Naive thymus-derived CD4-positive, alpha-beta T cell (primary cell): ENCODE data around the gene PIGH. TPM values are rescaled to one million over a fixed set of nuclear protein-coding genes. Genes with fewer than 3 reads are reported as not detected.
"Not testable (repeated sequence)": the region's sequence is repeated elsewhere in the genome, so short reads cannot be mapped to it uniquely, and the experiment has no call there.

Experiments
- ATAC-seq: fragments of 150-1000 bp; cut with Tn5 transposase; 2 replicates; pipeline ENCODE4 v1.10.0; 2021; ENCODE audit warnings: mild to moderate bottlenecking, moderate library complexity
- CTCF ChIA-PET: fragments of 350-600 bp; sonication (Branson Sonifier 250); formaldehyde crosslinking; loops from one replicate; lab custom pipeline; 2021; ENCODE audit warnings: antibody characterized with exemption; lab: Charles Lee
- POLR2A ChIA-PET: fragments of 350-600 bp; sonication (Branson Sonifier 250); formaldehyde crosslinking; loops from one replicate; lab custom pipeline; 2021; ENCODE audit warnings: antibody characterized with exemption, inconsistent platforms; lab: Charles Lee
- DNase-seq, 9 donors: peaks; one replicate each; pipeline versions ENCODE4 v3.0.0 to v3.0.0-alpha.2; 2020 to 2022; ENCODE audit warnings: mixed read lengths in 1 of 9
- H3K27ac ChIP-seq: one replicate; pipeline ENCODE4 v1.7.0; 2013; ENCODE audit warnings: mild to moderate bottlenecking, low read depth, low read length, moderate library complexity
- H3K27me3 ChIP-seq, 2 donors: one replicate each; pipeline ENCODE4 v1.7.0; 2013; ENCODE audit warnings: low read length in 2 of 2, mild to moderate bottlenecking in 2 of 2, moderate library complexity in 2 of 2; ENCODE audit not compliant: control insufficient read depth in 2 of 2, insufficient read depth in 2 of 2
- H3K36me3 ChIP-seq, 3 experiments: 1 replicate in 2 of 3; 2 replicates in 1 of 3; pipeline ENCODE4 v1.7.0; 2013; ENCODE audit warnings: low read length in 3 of 3, mild to moderate bottlenecking in 3 of 3, moderate library complexity in 1 of 3; ENCODE audit not compliant: insufficient read depth in 3 of 3, control insufficient read depth in 2 of 3
- H3K4me1 ChIP-seq, 2 donors: one replicate each; pipeline ENCODE4 v1.7.0; 2013; ENCODE audit warnings: low read length in 2 of 2, mild to moderate bottlenecking in 2 of 2, moderate library complexity in 1 of 2; ENCODE audit not compliant: control insufficient read depth in 2 of 2, insufficient read depth in 2 of 2
- H3K4me3 ChIP-seq: 2 replicates; pipeline ENCODE4 v1.7.0; 2013; ENCODE audit warnings: mild to moderate bottlenecking, low read length
- H3K9me3 ChIP-seq, 3 experiments: 1 replicate in 2 of 3; 2 replicates in 1 of 3; pipeline ENCODE4 v1.7.0; 2013; ENCODE audit warnings: low read length in 3 of 3; ENCODE audit not compliant: control insufficient read depth in 2 of 3
- H3K27ac Mint-ChIP-seq, 9 donors: one replicate each; pipeline ENCODE4 v1.8.0; 2020 to 2022; ENCODE audit warnings: mixed read lengths in 9 of 9, mild to moderate bottlenecking in 8 of 9, moderate library complexity in 5 of 9, inconsistent platforms in 2 of 9
- H3K27me3 Mint-ChIP-seq, 5 donors: one replicate each; pipeline ENCODE4 v1.8.0; 2021 to 2022; ENCODE audit warnings: mixed read lengths in 5 of 5, mild to moderate bottlenecking in 1 of 5
- H3K36me3 Mint-ChIP-seq, 5 donors: one replicate each; pipeline ENCODE4 v1.8.0; 2020 to 2022; ENCODE audit warnings: mixed read lengths in 5 of 5, mild to moderate bottlenecking in 3 of 5, inconsistent platforms in 1 of 5
- H3K4me1 Mint-ChIP-seq, 7 donors: one replicate each; pipeline ENCODE4 v1.8.0; 2020 to 2022; ENCODE audit warnings: mixed read lengths in 7 of 7, mild to moderate bottlenecking in 3 of 7, inconsistent platforms in 1 of 7
- H3K4me3 Mint-ChIP-seq, 10 donors: one replicate each; pipeline ENCODE4 v1.8.0; 2020 to 2022; ENCODE audit warnings: mild to moderate bottlenecking in 10 of 10, mixed read lengths in 10 of 10, moderate library complexity in 6 of 10, inconsistent platforms in 2 of 10
- H3K9me3 Mint-ChIP-seq, 11 donors: one replicate each; pipeline ENCODE4 v1.8.0; 2020 to 2022; ENCODE audit warnings: mixed read lengths in 11 of 11, mild to moderate bottlenecking in 4 of 11, inconsistent platforms in 1 of 11, moderate library complexity in 1 of 11
- intact Hi-C, 2 donors: fragments of 100-400 bp; cut with micrococcal nuclease; formaldehyde crosslinking; loops; one replicate each; pipeline ENCODE4 v1.15.1; 2023
- polyA plus RNA-seq, 2 donors: library from polyadenylated mRNA; unstranded; fragments of 300-500 nt; fragmentation: Illumina TruSeq; gene quantifications; one replicate each; pipeline ENCODE4 v1.2.3, GENCODE V29; 2021
- total RNA-seq, 6 experiments: library from RNA in 5 of 6; stranded (reverse) in 5 of 6; gene quantifications; 1 replicate in 5 of 6; 2 replicates in 1 of 6; pipeline ENCODE4 v1.2.3 and lab custom pipeline; 2021 to 2026

Gene PIGH
- total and polyA plus RNA-seq, 7 experiments from 2014 or later, result 14.3 to 42.1 (median 33.0) TPM

DNA sequence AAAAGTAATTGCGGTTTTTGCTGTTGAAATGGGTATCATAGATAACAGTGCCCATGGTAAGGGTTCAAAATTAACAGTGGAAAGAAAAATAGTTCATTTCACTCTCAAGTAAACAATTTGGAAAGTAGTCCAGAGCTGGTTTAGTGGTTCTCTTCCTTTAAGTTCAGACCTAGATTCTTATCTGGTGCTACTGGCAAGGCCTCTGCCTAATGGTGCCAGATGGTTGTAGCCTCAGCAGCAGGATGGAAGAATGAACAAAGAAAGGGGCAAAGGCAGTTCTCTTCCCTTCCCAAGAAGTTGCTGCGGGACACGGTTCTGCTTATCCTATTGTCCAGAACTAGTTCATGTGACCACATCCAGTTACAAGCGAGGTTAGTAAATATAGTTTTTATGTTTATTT, 30.1 kb upstream of the PIGH start:
- peaks cover 0 to 25% (median 8%) of the 10 kb centered on the region in 5 donors for H3K36me3 Mint-ChIP-seq
- CTCF ChIA-PET, result no interaction called here
- Histone ChIP-seq H3K9me3 (no peaks in the 10 kb centered on the region), H3K27me3 (no peaks in the 10 kb centered on the region), H3K27ac (no peak overlapping the region), H3K4me3 (no peak overlapping the region), H3K4me1 (no peaks in the 10 kb centered on the region), H3K36me3 (no peaks in the 10 kb centered on the region)
- ATAC-seq, result no peak
- H3K4me1 Mint-ChIP-seq, result peaks cover 0 to 2% (median 0%) of the 10 kb centered on the region in 7 donors
- H3K9me3 Mint-ChIP-seq, result no peaks in the 10 kb centered on the region
- POLR2A ChIA-PET, result interaction anchor here (1.6 kb wide), 1 partner anchor 10 kb away, joined by 4 read pairs; the partner anchor contains the start of gene ARG2
- H3K27ac Mint-ChIP-seq, result no peak overlapping the region
- no peak for DNase-seq
- no peak overlapping the region for H3K4me3 Mint-ChIP-seq
- intact Hi-C loops, result no loop called here
- H3K27me3 Mint-ChIP-seq, result no peaks in the 10 kb centered on the region

GRCh38 chr14:67627519-67627918, 27.5 kb upstream of the PIGH start:
- Histone ChIP-seq H3K36me3 (no peaks in the 10 kb centered on the region), H3K9me3 (no peaks in the 10 kb centered on the region), H3K4me3 (no peak overlapping the region), H3K27ac (no peak overlapping the region), H3K27me3 (no peaks in the 10 kb centered on the region), H3K4me1 (peaks cover 0 to 8% of the 10 kb centered on the region in 2 donors)
- intact Hi-C loops, result no loop called here
- ChIA-PET CTCF (no interaction called here), POLR2A (no interaction called here)
- H3K4me3 Mint-ChIP-seq, result no peak overlapping the region
- no peak for DNase-seq
- no peaks in the 10 kb centered on the region for H3K9me3 Mint-ChIP-seq
- H3K4me1 Mint-ChIP-seq, result peaks cover 6 to 14% (median 9%) of the 10 kb centered on the region in 7 donors
- ATAC-seq, result no peak
- H3K27ac Mint-ChIP-seq, result no peak overlapping the region
- H3K36me3 Mint-ChIP-seq, result peaks cover 0 to 14% (median 4%) of the 10 kb centered on the region in 5 donors
- no peaks in the 10 kb centered on the region for H3K27me3 Mint-ChIP-seq

- H3K27ac Mint-ChIP-seq, DNase-seq, H3K4me3 ChIP-seq, H3K27me3 ChIP-seq, H3K36me3 ChIP-seq, H3K36me3 Mint-ChIP-seq, CTCF ChIA-PET, H3K4me3 Mint-ChIP-seq, H3K27ac ChIP-seq, H3K9me3 ChIP-seq, H3K9me3 Mint-ChIP-seq, H3K27me3 Mint-ChIP-seq, ATAC-seq, H3K4me1 ChIP-seq, POLR2A ChIA-PET, intact Hi-C loops: not testable (repeated sequence)
- peaks cover 4 to 17% (median 16%) of the 10 kb centered on the region in 7 donors for H3K4me1 Mint-ChIP-seq
Observed at GRCh38 chr14:67626131-67626530, 26.1 kb upstream of the PIGH start.

DNA sequence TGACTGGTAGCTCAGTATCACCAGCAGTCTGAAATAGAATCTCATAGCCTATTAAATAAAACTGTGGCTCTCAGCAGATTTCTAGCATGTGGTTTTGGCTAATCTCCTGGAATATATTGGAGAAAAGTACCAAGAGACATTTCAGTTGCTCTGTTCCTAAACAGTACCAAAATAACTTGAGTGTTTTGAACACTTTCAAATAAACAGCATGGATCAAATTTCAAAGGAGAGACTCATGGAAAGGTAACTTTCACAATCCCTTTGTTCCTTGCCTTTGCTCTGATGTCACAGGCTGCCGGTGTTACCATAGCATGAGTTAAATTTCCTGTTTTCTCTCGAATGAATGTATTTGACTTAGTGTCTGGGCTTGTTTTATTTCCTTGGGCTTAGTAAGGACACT, 23.0 kb upstream of the PIGH start:
- H3K4me3 ChIP-seq, result no peak overlapping the region
- Mint-ChIP-seq H3K27me3 (peaks cover 0 to 12% (median 0%) of the 10 kb centered on the region in 5 donors), H3K9me3 (no peaks in the 10 kb centered on the region), H3K4me3 (peak overlapping the region in 5 of 10 donors; percentile 8 to 49 (median 24)), H3K27ac (peak overlapping the region; percentile 19 to 84 (median 72)), H3K4me1 (peaks cover 21 to 42% (median 37%) of the 10 kb centered on the region in 7 donors), H3K36me3 (peaks cover 0 to 4% (median 0%) of the 10 kb centered on the region in 5 donors)
- H3K4me1 ChIP-seq, result peaks cover 12 to 18% of the 10 kb centered on the region in 2 donors
- CTCF ChIA-PET, result interaction anchor here (0.5 to 0.7 kb wide), 3 partner anchors 52 to 194 kb away, joined by 3 to 4 read pairs (median 4); no protein-coding TSS in a partner anchor
- DNase-seq (peak in 7 of 9 donors; percentile 15 to 44 (median 36)), ATAC-seq (no peak)
- H3K36me3 ChIP-seq, result no peaks in the 10 kb centered on the region
- H3K27me3 ChIP-seq, result no peaks in the 10 kb centered on the region
- POLR2A ChIA-PET, result interaction anchor here (0.5 to 1.2 kb wide), 2 partner anchors 21 to 23 kb away, joined by 3 read pairs; partner anchors contain the start of gene PIGH
- H3K27ac ChIP-seq, result peak overlapping the region; percentile 16
- intact Hi-C loops, result loop anchor here in 1 of 2 donors (2.0 kb wide), 1 partner anchor 26 kb away; no protein-coding TSS in a partner anchor
- no peaks in the 10 kb centered on the region for H3K9me3 ChIP-seq

DNA sequence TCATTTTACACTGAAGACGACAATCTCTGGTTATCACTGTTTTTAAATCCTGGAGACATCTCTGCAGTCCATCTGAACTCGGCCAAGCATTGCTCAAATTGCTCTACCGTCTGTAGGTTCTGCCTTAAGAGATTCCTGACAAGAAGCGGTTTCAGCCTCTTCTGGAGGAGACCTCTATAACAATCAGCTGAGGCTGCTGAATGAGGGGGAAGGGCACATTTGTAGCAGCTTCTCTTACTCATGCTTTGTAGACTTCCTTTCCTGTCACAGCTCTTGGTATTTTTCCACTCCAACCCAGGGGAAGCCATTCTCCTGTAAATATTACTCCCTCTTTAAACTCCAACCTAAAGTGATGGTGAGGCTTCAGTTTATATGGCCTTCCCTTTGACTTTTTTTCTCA, 22.6 kb upstream of the PIGH start:
- H3K4me3 Mint-ChIP-seq, result peak overlapping the region in 7 of 10 donors; percentile 8 to 49 (median 24)
- Histone ChIP-seq H3K27me3 (no peaks in the 10 kb centered on the region), H3K36me3 (no peaks in the 10 kb centered on the region), H3K4me1 (peaks cover 12 to 18% of the 10 kb centered on the region in 2 donors), H3K27ac (peak overlapping the region; percentile 16), H3K4me3 (no peak overlapping the region), H3K9me3 (no peaks in the 10 kb centered on the region)
- peak overlapping the region in 8 of 9 donors; percentile 50 to 84 (median 74) for H3K27ac Mint-ChIP-seq
- ChIA-PET POLR2A (interaction anchor here (0.5 to 1.2 kb wide), 2 partner anchors 22 kb away, joined by 3 read pairs; partner anchors contain the start of gene PIGH), CTCF (interaction anchor here (0.5 to 0.6 kb wide), 2 partner anchors 77 to 194 kb away, joined by 3 to 4 read pairs; no protein-coding TSS in a partner anchor)
- no peak for ATAC-seq
- no peaks in the 10 kb centered on the region for H3K9me3 Mint-ChIP-seq
- peaks cover 0 to 12% (median 0%) of the 10 kb centered on the region in 5 donors for H3K27me3 Mint-ChIP-seq
- peak in 2 of 9 donors; percentile 7 to 10 for DNase-seq
- H3K36me3 Mint-ChIP-seq, result peaks cover 0 to 4% (median 0%) of the 10 kb centered on the region in 5 donors
- intact Hi-C loops, result loop anchor here in 1 of 2 donors (2.0 kb wide), 1 partner anchor 26 kb away; no protein-coding TSS in a partner anchor
- peaks cover 21 to 42% (median 37%) of the 10 kb centered on the region in 7 donors for H3K4me1 Mint-ChIP-seq

- H3K27ac Mint-ChIP-seq, result peak overlapping the region; percentile 28 to 97 (median 88)
- ATAC-seq (no peak), DNase-seq (peak in 1 of 9 donors; percentile 6)
- Histone ChIP-seq H3K27me3 (no peaks in the 10 kb centered on the region), H3K4me1 (peaks cover 12 to 18% of the 10 kb centered on the region in 2 donors), H3K36me3 (no peaks in the 10 kb centered on the region), H3K9me3 (no peaks in the 10 kb centered on the region), H3K27ac (peak overlapping the region; percentile 82), H3K4me3 (peak overlapping the region; percentile 93)
- ChIA-PET CTCF (interaction anchor here (0.5 to 3.0 kb wide), 8 partner anchors 15 to 301 kb away, joined by 3 to 50 read pairs (median 4); no protein-coding TSS in a partner anchor), POLR2A (interaction anchor here (1.5 to 1.6 kb wide), 2 partner anchors 10 to 20 kb away, joined by 4 to 6 read pairs; partner anchors contain the start of gene PIGH)
- H3K4me1 Mint-ChIP-seq, result peaks cover 21 to 42% (median 37%) of the 10 kb centered on the region in 7 donors
- H3K27me3 Mint-ChIP-seq, result peaks cover 0 to 18% (median 0%) of the 10 kb centered on the region in 5 donors
- H3K36me3 Mint-ChIP-seq, result peaks cover 0 to 4% (median 0%) of the 10 kb centered on the region in 5 donors
- intact Hi-C loops, result no loop called here
- peak overlapping the region; percentile 89 to 93 (median 90) for H3K4me3 Mint-ChIP-seq
- H3K9me3 Mint-ChIP-seq, result no peaks in the 10 kb centered on the region
Observed at GRCh38 chr14:67620217-67620785, 20.2 kb upstream of the PIGH start.
